ENCODE measurements around the gene CD1C.

Gene CD1C

DNA sequence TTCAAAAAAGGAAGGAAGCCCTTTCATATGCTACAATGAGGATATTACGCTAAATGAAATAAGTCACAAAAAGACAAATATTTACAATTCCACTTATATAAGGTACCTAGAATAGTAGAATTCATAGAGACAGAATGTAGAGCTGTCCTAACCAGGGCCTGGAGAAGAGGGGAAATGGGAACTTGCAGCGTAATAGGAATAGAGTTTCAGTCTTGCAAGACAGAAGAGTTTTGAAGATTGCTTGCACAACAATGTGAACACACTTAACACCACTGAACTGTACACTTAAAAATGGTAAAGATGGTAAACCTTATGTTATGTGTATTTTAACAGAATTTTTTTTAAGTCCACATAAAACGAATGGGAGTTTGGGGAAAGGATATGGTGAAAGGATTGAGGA, 38.7 kb downstream of the CD1C start:
- TF ChIP-seq EP300 (IDR thresholded peaks at IDR 0.05; ENCODE audit: borderline replicate concordance) (no peak), CEBPB (IDR thresholded peaks at IDR 0.05) (no peak), TAF1 (IDR thresholded peaks at IDR 0.05; ENCODE audit: low read depth) (no peak)

DNA sequence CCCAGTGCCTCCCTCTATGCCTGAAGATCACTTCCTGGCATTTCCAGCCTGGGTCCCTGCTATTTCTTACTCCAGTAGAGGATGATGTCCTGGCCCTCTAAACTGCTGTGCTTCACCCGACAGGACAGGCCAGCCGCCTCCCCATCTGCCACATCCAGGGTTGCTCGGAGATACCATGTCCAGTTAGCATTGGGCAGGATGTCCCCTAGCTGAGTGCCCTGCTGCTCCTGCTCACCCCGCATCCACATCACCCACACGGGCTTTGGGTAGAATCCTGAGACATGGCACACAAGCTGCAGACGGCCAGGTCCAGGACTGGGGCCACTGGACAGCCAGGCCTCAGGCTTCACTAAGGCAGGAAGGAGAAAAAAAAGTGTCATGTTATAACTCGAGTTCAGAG, 39.6 kb downstream of the CD1C start:
- TF ChIP-seq CEBPB (IDR thresholded peaks at IDR 0.05) = no peak
- no peak for TF ChIP-seq ZBTB7A (IDR thresholded peaks at IDR 0.05; ENCODE audit: low read depth)
- TF ChIP-seq, protein P1, sequence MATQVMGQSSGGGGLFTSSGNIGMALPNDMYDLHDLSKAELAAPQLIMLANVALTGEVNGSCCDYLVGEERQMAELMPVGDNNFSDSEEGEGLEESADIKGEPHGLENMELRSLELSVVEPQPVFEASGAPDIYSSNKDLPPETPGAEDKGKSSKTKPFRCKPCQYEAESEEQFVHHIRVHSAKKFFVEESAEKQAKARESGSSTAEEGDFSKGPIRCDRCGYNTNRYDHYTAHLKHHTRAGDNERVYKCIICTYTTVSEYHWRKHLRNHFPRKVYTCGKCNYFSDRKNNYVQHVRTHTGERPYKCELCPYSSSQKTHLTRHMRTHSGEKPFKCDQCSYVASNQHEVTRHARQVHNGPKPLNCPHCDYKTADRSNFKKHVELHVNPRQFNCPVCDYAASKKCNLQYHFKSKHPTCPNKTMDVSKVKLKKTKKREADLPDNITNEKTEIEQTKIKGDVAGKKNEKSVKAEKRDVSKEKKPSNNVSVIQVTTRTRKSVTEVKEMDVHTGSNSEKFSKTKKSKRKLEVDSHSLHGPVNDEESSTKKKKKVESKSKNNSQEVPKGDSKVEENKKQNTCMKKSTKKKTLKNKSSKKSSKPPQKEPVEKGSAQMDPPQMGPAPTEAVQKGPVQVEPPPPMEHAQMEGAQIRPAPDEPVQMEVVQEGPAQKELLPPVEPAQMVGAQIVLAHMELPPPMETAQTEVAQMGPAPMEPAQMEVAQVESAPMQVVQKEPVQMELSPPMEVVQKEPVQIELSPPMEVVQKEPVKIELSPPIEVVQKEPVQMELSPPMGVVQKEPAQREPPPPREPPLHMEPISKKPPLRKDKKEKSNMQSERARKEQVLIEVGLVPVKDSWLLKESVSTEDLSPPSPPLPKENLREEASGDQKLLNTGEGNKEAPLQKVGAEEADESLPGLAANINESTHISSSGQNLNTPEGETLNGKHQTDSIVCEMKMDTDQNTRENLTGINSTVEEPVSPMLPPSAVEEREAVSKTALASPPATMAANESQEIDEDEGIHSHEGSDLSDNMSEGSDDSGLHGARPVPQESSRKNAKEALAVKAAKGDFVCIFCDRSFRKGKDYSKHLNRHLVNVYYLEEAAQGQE (IDR thresholded peaks at IDR 0.05; ENCODE audit: low read depth) = no peak
- no peak for TF ChIP-seq EGR1 (IDR thresholded peaks at IDR 0.05)
- TF ChIP-seq, protein P2, sequence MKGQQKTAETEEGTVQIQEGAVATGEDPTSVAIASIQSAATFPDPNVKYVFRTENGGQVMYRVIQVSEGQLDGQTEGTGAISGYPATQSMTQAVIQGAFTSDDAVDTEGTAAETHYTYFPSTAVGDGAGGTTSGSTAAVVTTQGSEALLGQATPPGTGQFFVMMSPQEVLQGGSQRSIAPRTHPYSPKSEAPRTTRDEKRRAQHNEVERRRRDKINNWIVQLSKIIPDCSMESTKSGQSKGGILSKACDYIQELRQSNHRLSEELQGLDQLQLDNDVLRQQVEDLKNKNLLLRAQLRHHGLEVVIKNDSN (IDR thresholded peaks at IDR 0.05) = no peak
- TF ChIP-seq, protein P3, sequence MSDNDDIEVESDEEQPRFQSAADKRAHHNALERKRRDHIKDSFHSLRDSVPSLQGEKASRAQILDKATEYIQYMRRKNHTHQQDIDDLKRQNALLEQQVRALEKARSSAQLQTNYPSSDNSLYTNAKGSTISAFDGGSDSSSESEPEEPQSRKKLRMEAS (IDR thresholded peaks at IDR 0.05) = no peak
- TF ChIP-seq RAD21 (IDR thresholded peaks at IDR 0.05; ENCODE audit: low read depth) = no peak
- TF ChIP-seq CREB1 (IDR thresholded peaks at IDR 0.05; ENCODE audit: low read depth) = no peak
- no peak for TF ChIP-seq EP300 (IDR thresholded peaks at IDR 0.05; ENCODE audit: borderline replicate concordance)
- TF ChIP-seq TCF12 (IDR thresholded peaks at IDR 0.05; ENCODE audit: low read depth) = no peak
- no peak for TF ChIP-seq NFIC (IDR thresholded peaks at IDR 0.05)
- TF ChIP-seq FOXM1 (IDR thresholded peaks at IDR 0.05; ENCODE audit: borderline replicate concordance, low read depth) = no peak
- TF ChIP-seq YY1 (IDR thresholded peaks at IDR 0.05; ENCODE audit: low read depth) = no peak
- no peak for TF ChIP-seq TEAD4 (IDR thresholded peaks at IDR 0.05)
- TF ChIP-seq TAF1 (IDR thresholded peaks at IDR 0.05; ENCODE audit: low read depth) = no peak

DNA sequence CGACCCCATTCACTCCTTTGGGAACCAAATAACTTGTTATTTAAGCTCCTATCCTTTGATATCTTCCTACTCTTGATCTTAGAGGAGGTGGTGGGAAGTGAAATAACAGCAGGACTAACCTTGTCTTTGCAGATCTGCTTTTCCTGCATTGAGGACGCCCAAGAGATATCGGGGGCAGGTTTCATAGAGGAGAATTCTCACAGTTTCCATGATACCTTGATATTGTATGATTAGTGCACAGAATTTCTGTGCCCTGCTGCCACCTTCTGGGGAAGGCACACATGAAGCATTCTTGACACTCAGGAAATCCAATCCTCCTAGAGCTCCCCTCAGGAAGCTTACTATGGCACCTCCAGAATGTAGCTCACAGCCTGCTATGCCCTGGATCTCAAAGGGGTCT, 40.0 kb downstream of the CD1C start:
- TF ChIP-seq, protein P2 (IDR thresholded peaks at IDR 0.05) = no peak
- peak; percentile 40 for TF ChIP-seq RAD21 (IDR thresholded peaks at IDR 0.05; ENCODE audit: low read depth)
- TF ChIP-seq, protein P1 (IDR thresholded peaks at IDR 0.05; ENCODE audit: low read depth) = no peak
- TF ChIP-seq, protein P3 (IDR thresholded peaks at IDR 0.05) = no peak

DNA sequence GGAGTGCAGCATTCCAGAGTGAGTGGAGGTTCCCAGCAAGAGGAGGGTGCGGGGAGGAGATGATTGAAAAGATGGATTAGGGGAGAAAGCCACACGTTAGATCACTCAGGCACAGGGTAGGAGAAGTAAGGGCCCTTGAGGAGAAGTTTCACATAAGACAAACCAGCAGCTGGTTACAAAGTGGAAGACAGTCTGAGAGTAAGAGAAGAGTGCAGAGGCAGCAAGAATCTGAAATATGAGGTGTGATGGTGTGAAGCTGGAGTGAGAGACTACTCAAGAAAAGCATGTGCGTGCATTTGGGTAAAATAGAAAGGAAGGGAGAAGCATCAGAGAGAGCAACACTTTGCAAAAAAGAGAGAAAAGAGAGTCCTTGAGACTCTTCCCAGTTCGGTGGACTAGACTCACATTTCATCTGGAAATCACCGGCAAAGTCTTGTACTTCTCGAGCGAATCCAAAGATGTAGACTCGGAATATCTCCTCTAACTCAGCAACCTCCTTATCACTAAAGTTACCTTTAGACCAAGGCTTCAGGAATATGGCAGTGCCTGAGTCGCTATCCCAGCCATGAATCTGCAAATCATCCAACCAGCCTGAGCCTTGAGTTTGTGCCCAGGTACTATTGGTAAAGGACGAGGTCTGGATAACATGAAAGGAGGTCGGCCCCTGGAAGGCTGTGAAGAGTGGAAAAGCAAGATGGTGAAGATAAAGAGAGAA, 40.8 kb downstream of the CD1C start:
- TF ChIP-seq NFIC (IDR thresholded peaks at IDR 0.05) (no peak), CEBPB (IDR thresholded peaks at IDR 0.05) (no peak), TCF12 (IDR thresholded peaks at IDR 0.05; ENCODE audit: low read depth) (no peak), RAD21 (IDR thresholded peaks at IDR 0.05; ENCODE audit: low read depth) (no peak), FOXM1 (IDR thresholded peaks at IDR 0.05; ENCODE audit: borderline replicate concordance, low read depth) (no peak), TEAD4 (IDR thresholded peaks at IDR 0.05) (no peak), EGR1 (IDR thresholded peaks at IDR 0.05) (no peak), YY1 (IDR thresholded peaks at IDR 0.05; ENCODE audit: low read depth) (no peak)
- TF ChIP-seq, protein P3 (IDR thresholded peaks at IDR 0.05) = no peak
- TF ChIP-seq, protein P2 (IDR thresholded peaks at IDR 0.05) = no peak
- TF ChIP-seq, protein P1 (IDR thresholded peaks at IDR 0.05; ENCODE audit: low read depth) = no peak
